SU-DHL-6 (cell line): Measurements from ENCODE around the gene CABS1.

ENCODE experiments used
- EZH2phosphoT487 ChIP-seq: fragments of 200-600 bp; sonication (generic), shearing (Covaris generic); conservative IDR thresholded peaks from 2 replicates; pipeline ENCODE4 v1.6.1; 2018; ENCODE audit warnings: mild to moderate bottlenecking, antibody characterized with exemption, low read length, moderate library complexity, mixed read lengths
- TF ChIP-seq, protein P1 (sequence below): fragments of 200-600 bp; sonication (generic); IDR thresholded peaks from one replicate; pipeline ENCODE4 v1.5.1; 2017; ENCODE audit warnings: antibody characterized with exemption, mild to moderate bottlenecking, low read length, moderate library complexity; ENCODE audit not compliant: insufficient read depth, poor library complexity, severe bottlenecking

DNA sequence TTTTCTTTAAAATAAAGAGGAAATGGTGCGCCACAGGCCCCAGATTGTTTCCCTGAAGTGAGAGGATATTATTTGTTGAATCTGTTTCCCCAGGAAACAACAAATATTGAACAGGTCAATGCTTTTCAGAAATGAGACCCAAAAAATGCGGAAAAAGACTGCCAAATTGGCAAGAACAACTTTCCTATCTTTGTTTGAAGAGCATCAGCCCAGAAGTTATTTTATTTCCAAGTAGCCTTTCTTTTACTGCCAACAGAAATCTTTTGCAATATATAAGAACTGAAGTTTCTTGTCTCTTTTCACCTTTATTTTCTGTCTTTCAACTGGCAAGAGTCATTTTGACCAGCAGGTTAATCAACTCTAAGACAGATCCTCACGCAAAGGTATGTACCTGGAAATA lies 25.7 kb downstream of the CABS1 start, which contains the start of gene SMR3A:
- TF ChIP-seq, protein P1, sequence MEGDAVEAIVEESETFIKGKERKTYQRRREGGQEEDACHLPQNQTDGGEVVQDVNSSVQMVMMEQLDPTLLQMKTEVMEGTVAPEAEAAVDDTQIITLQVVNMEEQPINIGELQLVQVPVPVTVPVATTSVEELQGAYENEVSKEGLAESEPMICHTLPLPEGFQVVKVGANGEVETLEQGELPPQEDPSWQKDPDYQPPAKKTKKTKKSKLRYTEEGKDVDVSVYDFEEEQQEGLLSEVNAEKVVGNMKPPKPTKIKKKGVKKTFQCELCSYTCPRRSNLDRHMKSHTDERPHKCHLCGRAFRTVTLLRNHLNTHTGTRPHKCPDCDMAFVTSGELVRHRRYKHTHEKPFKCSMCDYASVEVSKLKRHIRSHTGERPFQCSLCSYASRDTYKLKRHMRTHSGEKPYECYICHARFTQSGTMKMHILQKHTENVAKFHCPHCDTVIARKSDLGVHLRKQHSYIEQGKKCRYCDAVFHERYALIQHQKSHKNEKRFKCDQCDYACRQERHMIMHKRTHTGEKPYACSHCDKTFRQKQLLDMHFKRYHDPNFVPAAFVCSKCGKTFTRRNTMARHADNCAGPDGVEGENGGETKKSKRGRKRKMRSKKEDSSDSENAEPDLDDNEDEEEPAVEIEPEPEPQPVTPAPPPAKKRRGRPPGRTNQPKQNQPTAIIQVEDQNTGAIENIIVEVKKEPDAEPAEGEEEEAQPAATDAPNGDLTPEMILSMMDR = no peak
- TF ChIP-seq EZH2phosphoT487 = no peak
